ENCODE results near the gene KLC1. TPM values are rescaled to one million over a fixed set of nuclear protein-coding genes. Genes with fewer than 3 reads are reported as not detected.
A peak's percentile ranks its signal among the peaks of the same experiment; 100 is the strongest.

Gene KLC1
- total and polyA plus RNA-seq, 2 of the 13 experiments (the other 11 are each of a cell fraction or from before 2014, with no cell fraction given), result 53.2 to 63.5 TPM

DNA sequence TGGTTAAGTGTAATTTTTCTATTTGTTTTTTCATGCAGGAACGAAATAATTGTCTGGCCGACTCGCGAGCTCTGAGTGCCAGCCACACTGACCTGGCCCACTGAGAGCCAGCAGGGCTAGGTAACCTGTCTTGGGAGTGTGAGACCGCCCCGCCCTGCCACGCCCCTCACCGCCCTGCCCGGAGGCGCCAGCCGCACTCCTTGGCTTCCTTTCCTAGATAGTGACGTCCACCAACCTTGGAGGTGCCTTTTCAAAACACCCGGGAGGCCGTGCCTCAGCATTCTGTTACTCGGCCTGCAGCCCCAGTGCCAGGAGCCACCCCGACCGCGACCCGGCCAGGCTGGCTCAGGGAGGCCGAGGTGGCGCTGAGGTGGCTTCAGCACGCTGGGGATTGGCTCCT is 64.5 kb downstream of the KLC1 start (continued):
- TF ChIP-seq, protein P1, sequence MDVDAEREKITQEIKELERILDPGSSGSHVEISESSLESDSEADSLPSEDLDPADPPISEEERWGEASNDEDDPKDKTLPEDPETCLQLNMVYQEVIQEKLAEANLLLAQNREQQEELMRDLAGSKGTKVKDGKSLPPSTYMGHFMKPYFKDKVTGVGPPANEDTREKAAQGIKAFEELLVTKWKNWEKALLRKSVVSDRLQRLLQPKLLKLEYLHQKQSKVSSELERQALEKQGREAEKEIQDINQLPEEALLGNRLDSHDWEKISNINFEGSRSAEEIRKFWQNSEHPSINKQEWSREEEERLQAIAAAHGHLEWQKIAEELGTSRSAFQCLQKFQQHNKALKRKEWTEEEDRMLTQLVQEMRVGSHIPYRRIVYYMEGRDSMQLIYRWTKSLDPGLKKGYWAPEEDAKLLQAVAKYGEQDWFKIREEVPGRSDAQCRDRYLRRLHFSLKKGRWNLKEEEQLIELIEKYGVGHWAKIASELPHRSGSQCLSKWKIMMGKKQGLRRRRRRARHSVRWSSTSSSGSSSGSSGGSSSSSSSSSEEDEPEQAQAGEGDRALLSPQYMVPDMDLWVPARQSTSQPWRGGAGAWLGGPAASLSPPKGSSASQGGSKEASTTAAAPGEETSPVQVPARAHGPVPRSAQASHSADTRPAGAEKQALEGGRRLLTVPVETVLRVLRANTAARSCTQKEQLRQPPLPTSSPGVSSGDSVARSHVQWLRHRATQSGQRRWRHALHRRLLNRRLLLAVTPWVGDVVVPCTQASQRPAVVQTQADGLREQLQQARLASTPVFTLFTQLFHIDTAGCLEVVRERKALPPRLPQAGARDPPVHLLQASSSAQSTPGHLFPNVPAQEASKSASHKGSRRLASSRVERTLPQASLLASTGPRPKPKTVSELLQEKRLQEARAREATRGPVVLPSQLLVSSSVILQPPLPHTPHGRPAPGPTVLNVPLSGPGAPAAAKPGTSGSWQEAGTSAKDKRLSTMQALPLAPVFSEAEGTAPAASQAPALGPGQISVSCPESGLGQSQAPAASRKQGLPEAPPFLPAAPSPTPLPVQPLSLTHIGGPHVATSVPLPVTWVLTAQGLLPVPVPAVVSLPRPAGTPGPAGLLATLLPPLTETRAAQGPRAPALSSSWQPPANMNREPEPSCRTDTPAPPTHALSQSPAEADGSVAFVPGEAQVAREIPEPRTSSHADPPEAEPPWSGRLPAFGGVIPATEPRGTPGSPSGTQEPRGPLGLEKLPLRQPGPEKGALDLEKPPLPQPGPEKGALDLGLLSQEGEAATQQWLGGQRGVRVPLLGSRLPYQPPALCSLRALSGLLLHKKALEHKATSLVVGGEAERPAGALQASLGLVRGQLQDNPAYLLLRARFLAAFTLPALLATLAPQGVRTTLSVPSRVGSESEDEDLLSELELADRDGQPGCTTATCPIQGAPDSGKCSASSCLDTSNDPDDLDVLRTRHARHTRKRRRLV (CRISPR knock-in tag; IDR thresholded peaks at IDR 0.05), result no peak
- TF ChIP-seq ZNF333 (CRISPR knock-in tag; IDR thresholded peaks at IDR 0.05; ENCODE audit: borderline replicate concordance) (no peak), RCOR2 (CRISPR knock-in tag; IDR thresholded peaks at IDR 0.05) (no peak), MTF1 (CRISPR knock-in tag; IDR thresholded peaks at IDR 0.05) (no peak)
- TF ChIP-seq, protein P2, sequence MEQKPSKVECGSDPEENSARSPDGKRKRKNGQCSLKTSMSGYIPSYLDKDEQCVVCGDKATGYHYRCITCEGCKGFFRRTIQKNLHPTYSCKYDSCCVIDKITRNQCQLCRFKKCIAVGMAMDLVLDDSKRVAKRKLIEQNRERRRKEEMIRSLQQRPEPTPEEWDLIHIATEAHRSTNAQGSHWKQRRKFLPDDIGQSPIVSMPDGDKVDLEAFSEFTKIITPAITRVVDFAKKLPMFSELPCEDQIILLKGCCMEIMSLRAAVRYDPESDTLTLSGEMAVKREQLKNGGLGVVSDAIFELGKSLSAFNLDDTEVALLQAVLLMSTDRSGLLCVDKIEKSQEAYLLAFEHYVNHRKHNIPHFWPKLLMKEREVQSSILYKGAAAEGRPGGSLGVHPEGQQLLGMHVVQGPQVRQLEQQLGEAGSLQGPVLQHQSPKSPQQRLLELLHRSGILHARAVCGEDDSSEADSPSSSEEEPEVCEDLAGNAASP (CRISPR knock-in tag; IDR thresholded peaks at IDR 0.05; ENCODE audit: borderline replicate concordance), result no peak
- TF ChIP-seq, protein P3, sequence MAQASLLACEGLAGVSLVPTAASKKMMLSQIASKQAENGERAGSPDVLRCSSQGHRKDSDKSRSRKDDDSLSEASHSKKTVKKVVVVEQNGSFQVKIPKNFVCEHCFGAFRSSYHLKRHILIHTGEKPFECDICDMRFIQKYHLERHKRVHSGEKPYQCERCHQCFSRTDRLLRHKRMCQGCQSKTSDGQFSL (CRISPR knock-in tag; IDR thresholded peaks at IDR 0.05), result no peak

DNA sequence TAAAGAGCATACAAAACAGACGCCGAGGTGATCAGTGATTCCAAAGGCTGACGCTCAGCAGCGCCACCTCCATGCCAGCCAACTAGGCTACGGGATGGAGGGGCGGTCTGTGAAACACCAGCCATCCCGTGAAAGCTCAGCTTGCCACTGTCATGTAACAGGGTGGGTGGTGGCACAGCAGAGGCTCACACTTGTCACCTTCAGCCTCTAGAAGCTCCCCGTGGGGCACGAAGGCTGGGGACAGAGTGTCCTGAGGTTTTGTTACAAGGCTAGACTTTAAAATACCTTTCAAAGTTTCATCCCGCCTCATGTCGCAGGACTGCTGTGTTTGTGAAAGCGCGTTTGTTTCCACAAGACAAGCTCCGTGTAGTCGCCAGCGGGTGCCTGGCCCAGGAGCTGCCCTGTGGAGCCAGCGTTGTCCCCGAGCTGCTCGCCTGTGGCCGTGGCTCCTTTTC is 65.6 kb downstream of the KLC1 start:
- POLR2A ChIA-PET, result no interaction called here
- H3K4me1 ChIP-seq (ENCODE audit: insufficient read depth, low read length), result no peaks in the 10 kb centered on the region
- TF ChIP-seq, protein P4, sequence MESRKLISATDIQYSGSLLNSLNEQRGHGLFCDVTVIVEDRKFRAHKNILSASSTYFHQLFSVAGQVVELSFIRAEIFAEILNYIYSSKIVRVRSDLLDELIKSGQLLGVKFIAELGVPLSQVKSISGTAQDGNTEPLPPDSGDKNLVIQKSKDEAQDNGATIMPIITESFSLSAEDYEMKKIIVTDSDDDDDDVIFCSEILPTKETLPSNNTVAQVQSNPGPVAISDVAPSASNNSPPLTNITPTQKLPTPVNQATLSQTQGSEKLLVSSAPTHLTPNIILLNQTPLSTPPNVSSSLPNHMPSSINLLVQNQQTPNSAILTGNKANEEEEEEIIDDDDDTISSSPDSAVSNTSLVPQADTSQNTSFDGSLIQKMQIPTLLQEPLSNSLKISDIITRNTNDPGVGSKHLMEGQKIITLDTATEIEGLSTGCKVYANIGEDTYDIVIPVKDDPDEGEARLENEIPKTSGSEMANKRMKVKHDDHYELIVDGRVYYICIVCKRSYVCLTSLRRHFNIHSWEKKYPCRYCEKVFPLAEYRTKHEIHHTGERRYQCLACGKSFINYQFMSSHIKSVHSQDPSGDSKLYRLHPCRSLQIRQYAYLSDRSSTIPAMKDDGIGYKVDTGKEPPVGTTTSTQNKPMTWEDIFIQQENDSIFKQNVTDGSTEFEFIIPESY (CRISPR knock-in tag; IDR thresholded peaks at IDR 0.05), result 0 out of 2 replicates have a peak, but pooled peaks have one; percentile 60
- TF ChIP-seq U2AF1 (optimal IDR thresholded peaks at IDR 0.05; ENCODE audit: low read depth, low read length) (no peak), MAFF (IDR thresholded peaks at IDR 0.05; ENCODE audit: low read depth, low read length) (no peak), AGO2 (optimal IDR thresholded peaks at IDR 0.05; ENCODE audit: low read depth, low read length) (peak; percentile 29)
- TF ChIP-seq, protein P5, sequence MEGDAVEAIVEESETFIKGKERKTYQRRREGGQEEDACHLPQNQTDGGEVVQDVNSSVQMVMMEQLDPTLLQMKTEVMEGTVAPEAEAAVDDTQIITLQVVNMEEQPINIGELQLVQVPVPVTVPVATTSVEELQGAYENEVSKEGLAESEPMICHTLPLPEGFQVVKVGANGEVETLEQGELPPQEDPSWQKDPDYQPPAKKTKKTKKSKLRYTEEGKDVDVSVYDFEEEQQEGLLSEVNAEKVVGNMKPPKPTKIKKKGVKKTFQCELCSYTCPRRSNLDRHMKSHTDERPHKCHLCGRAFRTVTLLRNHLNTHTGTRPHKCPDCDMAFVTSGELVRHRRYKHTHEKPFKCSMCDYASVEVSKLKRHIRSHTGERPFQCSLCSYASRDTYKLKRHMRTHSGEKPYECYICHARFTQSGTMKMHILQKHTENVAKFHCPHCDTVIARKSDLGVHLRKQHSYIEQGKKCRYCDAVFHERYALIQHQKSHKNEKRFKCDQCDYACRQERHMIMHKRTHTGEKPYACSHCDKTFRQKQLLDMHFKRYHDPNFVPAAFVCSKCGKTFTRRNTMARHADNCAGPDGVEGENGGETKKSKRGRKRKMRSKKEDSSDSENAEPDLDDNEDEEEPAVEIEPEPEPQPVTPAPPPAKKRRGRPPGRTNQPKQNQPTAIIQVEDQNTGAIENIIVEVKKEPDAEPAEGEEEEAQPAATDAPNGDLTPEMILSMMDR (CRISPR knock-in tag; IDR thresholded peaks at IDR 0.05), result 0 out of 2 replicates have a peak, but pooled peaks have one; percentile 8
- no peaks in the 10 kb centered on the region for H3K27me3 ChIP-seq (ENCODE audit: control insufficient read depth in 1 of 2, insufficient read depth in 2 of 2, low read length in 2 of 2)
- H3K9me3 ChIP-seq (ENCODE audit: low read length), result no peaks in the 10 kb centered on the region
- no peak for DNase-seq (ENCODE audit: low spot score)
- in situ Hi-C loops (cut with HindIII; ENCODE audit: extremely low pct_ligation_motif_present, low pct_unique_long_range_greater_than_20kb), result no loop called here
- H3K4me2 ChIP-seq (ENCODE audit: low read depth, low read length), result no peak overlapping the region
- no TSS peak for BruUV-seq (replicated peaks)
- WGBS (ENCODE audit: low lambda C conversion rate), result 96% methylated on average over 19 of the region's 20 CpGs
- peaks cover 19 to 54% of the 10 kb centered on the region in 2 experiments for H3K36me3 ChIP-seq (replicated peaks in 1 of 2; ENCODE audit: control insufficient read depth in 1 of 2, insufficient read depth in 2 of 2, low read length in 2 of 2)
- no peaks in the 10 kb centered on the region for H4K20me1 ChIP-seq (ENCODE audit: insufficient read depth, low read length)
- intact Hi-C loops (cut with micrococcal nuclease; ENCODE audit: unreplicated experiment), result no loop called here
- no peak overlapping the region for H2AFZ ChIP-seq (ENCODE audit: low read length)
- no peak overlapping the region for H3K9ac ChIP-seq (ENCODE audit: insufficient read depth, low read depth, low read length)
- no peak for FAIRE-seq
- no peak overlapping the region for H3K4me3 ChIP-seq (replicated peaks in 1 of 3; ENCODE audit: insufficient read depth in 1 of 3, low read depth in 2 of 3, low read length in 3 of 3)
- ATAC-seq, result no peak
- CTCF ChIA-PET (ENCODE audit: low intra/inter-chr PET ratio, low total read pairs), result no interaction called here
- no peaks in the 10 kb centered on the region for H3K79me2 ChIP-seq (ENCODE audit: insufficient read depth, low read length)
- no peak overlapping the region for H3K27ac ChIP-seq (ENCODE audit: extremely low read length, insufficient read depth, low read length)

Data from HepG2 (cell line).